Measurements from ENCODE around the gene SLC35F2.

GRCh38 chr11:107849790-107850189 is 8.8 kb downstream of the SLC35F2 start:
- no peak for TF ChIP-seq CTCF (IDR thresholded peaks at IDR 0.05; ENCODE audit: poor library complexity, severe bottlenecking)
- no peak for TF ChIP-seq POLR2AphosphoS5 (IDR thresholded peaks at IDR 0.05)
- no peak for TF ChIP-seq RAD21 (conservative IDR thresholded peaks at IDR 0.05)
- TF ChIP-seq, protein P1, sequence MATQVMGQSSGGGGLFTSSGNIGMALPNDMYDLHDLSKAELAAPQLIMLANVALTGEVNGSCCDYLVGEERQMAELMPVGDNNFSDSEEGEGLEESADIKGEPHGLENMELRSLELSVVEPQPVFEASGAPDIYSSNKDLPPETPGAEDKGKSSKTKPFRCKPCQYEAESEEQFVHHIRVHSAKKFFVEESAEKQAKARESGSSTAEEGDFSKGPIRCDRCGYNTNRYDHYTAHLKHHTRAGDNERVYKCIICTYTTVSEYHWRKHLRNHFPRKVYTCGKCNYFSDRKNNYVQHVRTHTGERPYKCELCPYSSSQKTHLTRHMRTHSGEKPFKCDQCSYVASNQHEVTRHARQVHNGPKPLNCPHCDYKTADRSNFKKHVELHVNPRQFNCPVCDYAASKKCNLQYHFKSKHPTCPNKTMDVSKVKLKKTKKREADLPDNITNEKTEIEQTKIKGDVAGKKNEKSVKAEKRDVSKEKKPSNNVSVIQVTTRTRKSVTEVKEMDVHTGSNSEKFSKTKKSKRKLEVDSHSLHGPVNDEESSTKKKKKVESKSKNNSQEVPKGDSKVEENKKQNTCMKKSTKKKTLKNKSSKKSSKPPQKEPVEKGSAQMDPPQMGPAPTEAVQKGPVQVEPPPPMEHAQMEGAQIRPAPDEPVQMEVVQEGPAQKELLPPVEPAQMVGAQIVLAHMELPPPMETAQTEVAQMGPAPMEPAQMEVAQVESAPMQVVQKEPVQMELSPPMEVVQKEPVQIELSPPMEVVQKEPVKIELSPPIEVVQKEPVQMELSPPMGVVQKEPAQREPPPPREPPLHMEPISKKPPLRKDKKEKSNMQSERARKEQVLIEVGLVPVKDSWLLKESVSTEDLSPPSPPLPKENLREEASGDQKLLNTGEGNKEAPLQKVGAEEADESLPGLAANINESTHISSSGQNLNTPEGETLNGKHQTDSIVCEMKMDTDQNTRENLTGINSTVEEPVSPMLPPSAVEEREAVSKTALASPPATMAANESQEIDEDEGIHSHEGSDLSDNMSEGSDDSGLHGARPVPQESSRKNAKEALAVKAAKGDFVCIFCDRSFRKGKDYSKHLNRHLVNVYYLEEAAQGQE (IDR thresholded peaks at IDR 0.05; ENCODE audit: borderline replicate concordance) = no peak
- no peak for TF ChIP-seq EZH2 (IDR thresholded peaks at IDR 0.05; ENCODE audit: borderline replicate concordance, insufficient read depth, low read length, poor library complexity, severe bottlenecking)
- TF ChIP-seq EP300 (conservative IDR thresholded peaks at IDR 0.05; ENCODE audit: poor library complexity, severe bottlenecking) = no peak
- no peak for TF ChIP-seq TAF1 (IDR thresholded peaks at IDR 0.05; ENCODE audit: low read depth)
